Heart left ventricle (tissue), 16 donors: ENCODE measurements around the gene CA14. TPM values are rescaled to one million over a fixed set of nuclear protein-coding genes. Genes with fewer than 3 reads are reported as not detected.

Experiments
- ATAC-seq, 4 donors: fragments of 200-7000 bp; cut with Tn5 transposase; one replicate each; pipeline ENCODE4 v1.9.1; 2020 to 2022; ENCODE audit warnings: moderate library complexity in 4 of 4, mild to moderate bottlenecking in 3 of 4, moderate number of reproducible peaks in 1 of 4
- DNase-seq, 5 donors: peaks; one replicate each; pipeline ENCODE4 v3.0.0-alpha.2; 2020
- H3K27ac ChIP-seq, 12 donors: fragments of 200-600 bp; sonication (generic) in 4 of 12; one replicate each; pipeline versions ENCODE4 v1.5.0 to v1.8.0; 2016 to 2022; ENCODE audit warnings: mild to moderate bottlenecking in 2 of 12
- H3K27me3 ChIP-seq, 9 donors: fragments of 200-600 bp; sonication (generic) in 2 of 9; one replicate each; pipeline versions ENCODE4 v1.5.1 to v1.8.0; 2016 to 2022; ENCODE audit warnings: mild to moderate bottlenecking in 3 of 9
- H3K36me3 ChIP-seq, 9 donors: fragments of 200-600 bp; sonication (generic) in 2 of 9; one replicate each; pipeline versions ENCODE4 v1.5.0 to v1.8.0; 2018 to 2022; ENCODE audit warnings: mild to moderate bottlenecking in 2 of 9
- H3K4me1 ChIP-seq, 12 donors: fragments of 200-600 bp; sonication (generic) in 4 of 12; one replicate each; pipeline versions ENCODE4 v1.5.0 to v1.8.0; 2016 to 2022; ENCODE audit warnings: mild to moderate bottlenecking in 3 of 12
- H3K4me3 ChIP-seq, 12 donors: fragments of 200-600 bp; sonication (generic) in 4 of 12; one replicate each; pipeline versions ENCODE4 v1.5.0 to v1.8.0; 2017 to 2022; ENCODE audit warnings: mild to moderate bottlenecking in 9 of 12, moderate library complexity in 4 of 12
- H3K9me3 ChIP-seq, 12 donors: fragments of 200-600 bp; sonication (generic) in 4 of 12; one replicate each; pipeline versions ENCODE4 v1.5.0 to v1.8.0; 2016 to 2022; ENCODE audit warnings: mild to moderate bottlenecking in 1 of 12
- CTCF ChIP-seq, 12 donors: fragments of 200-600 bp; sonication (generic) in 4 of 12; IDR thresholded peaks; one replicate each; pipeline versions ENCODE4 v1.5.0 to v1.8.0; 2018 to 2022; ENCODE audit warnings: antibody characterized with exemption in 12 of 12, mild to moderate bottlenecking in 5 of 12
- POLR2A ChIP-seq, 2 donors: fragments of 450-650 bp; IDR thresholded peaks; one replicate each; pipeline ENCODE4 v1.6.1; 2017; ENCODE audit warnings: antibody characterized with exemption in 2 of 2, mild to moderate bottlenecking in 2 of 2, moderate library complexity in 2 of 2
- WGBS, 4 donors: extraction: QIAGEN DNeasy Blood & Tissue Kit in 2 of 4; methylation state at CpG; one replicate each; pipeline versions ENCODE4 v1.1.5 to v1.1.7; 2013 to 2018; 5-methylcytosine and 5-hydroxymethylcytosine counted together
- intact Hi-C, 10 donors: fragments of 100-400 bp; cut with DNase I; formaldehyde crosslinking; loops; one replicate each; pipeline versions ENCODE4 v1.11.1 to v1.14.2; 2022
- polyA plus RNA-seq, 2 donors: library from polyadenylated mRNA; stranded (reverse); fragments of 200-250 nt; gene quantifications; one replicate each; pipeline ENCODE4 v1.2.3, GENCODE V29; 2013
- total RNA-seq, 9 donors: library from RNA; depleted of rRNA in 2 of 9; stranded (reverse); fragments of >200 nt in 2 of 9; fragmentation: NEBNext Ultra II Directional in 3 of 9; extraction: Animal tissue kit (Norgen Biotek cat#: 25700) in 3 of 9; gene quantifications; one replicate each; pipeline versions ENCODE4 v1.1.0 to v1.2.4, GENCODE V29; 2016 to 2023
- donor health status: ischemic (EF 13 %, LVEDD 7.1; RV severe dilation, severe dysfunction).
- donor health status: healthy with polysubstance abuse.
- donor health status: DM: no; HTN: yes; CAD: no.
- donor health status: DM: no; HTN: no; CAD: no.
- donor health status: ischemic (EF 25% LVEDD 6.9; RV normal size, moderate dysfunction).
- donor health status: ischemic (EF 25% LVEDD 5.7; RV mildly dilated, moderate dysfunction).
- donor health status: healthy.
- donor health status: DM: yes; HTN: yes; CAD: no.
- donor health status: ischemic (EF 35%, LVEDD 5.7; RV mildly dilated, moderate dysfunction).
- donor health status: nonischemic (EF 11% LVEDD 7.7; RV severe dilation, severe dysfunction).
- donor health status: DM: yes; HTN: yes; CAD: no.
- donor health status: PGD.
- donor health status: ischemic (EF 29% LVEDD 5.4; RV normal size, mild dysfunction).
- donor health status: nonischemic (EF 23%, LVEDD 6.1; RV moderate dilation, normal function).

Gene CA14
- total and polyA plus RNA-seq, 11 donors: 0.56 to 22.2 (median 4.2) TPM

DNA sequence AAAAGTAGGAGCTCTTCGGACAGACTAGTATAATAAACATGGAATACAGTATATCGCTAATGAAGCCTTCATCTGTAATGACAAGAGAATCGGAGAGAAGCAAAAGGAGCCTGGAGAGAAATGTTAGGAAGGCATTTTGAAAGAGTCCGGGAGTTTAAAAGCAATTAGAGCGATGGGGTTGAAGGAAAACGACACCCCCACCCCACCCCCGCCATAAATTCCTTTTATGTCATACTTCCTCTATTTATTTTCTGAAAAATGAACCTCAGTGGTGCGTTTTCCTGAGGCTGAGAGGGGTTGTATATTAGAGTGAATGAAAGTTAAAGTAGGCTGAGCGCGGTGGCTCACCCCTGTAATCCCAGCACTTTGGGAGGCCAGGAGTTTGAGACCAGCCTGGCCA, 11.9 kb downstream of the CA14 start:
- TF ChIP-seq POLR2A (IDR thresholded peaks at IDR 0.05): no peak
- TF ChIP-seq CTCF (IDR thresholded peaks at IDR 0.05): no peak
- no peak for DNase-seq
- Histone ChIP-seq H3K27ac (peak overlapping the region; percentile 86 to 99 (median 96)), H3K4me1 (peaks cover 0 to 53% (median 28%) of the 10 kb centered on the region in 12 donors), H3K36me3 (peaks cover 0 to 32% (median 30%) of the 10 kb centered on the region in 9 donors), H3K9me3 (no peaks in the 10 kb centered on the region), H3K27me3 (no peaks in the 10 kb centered on the region), H3K4me3 (peak overlapping the region in 11 of 12 donors; percentile 67 to 99 (median 93))
- intact Hi-C loops: no loop called here
- no peak for ATAC-seq
- WGBS, 4 donors: 32 to 37% (median 33%) methylated on average over 10 of the region's 10 CpGs

DNA sequence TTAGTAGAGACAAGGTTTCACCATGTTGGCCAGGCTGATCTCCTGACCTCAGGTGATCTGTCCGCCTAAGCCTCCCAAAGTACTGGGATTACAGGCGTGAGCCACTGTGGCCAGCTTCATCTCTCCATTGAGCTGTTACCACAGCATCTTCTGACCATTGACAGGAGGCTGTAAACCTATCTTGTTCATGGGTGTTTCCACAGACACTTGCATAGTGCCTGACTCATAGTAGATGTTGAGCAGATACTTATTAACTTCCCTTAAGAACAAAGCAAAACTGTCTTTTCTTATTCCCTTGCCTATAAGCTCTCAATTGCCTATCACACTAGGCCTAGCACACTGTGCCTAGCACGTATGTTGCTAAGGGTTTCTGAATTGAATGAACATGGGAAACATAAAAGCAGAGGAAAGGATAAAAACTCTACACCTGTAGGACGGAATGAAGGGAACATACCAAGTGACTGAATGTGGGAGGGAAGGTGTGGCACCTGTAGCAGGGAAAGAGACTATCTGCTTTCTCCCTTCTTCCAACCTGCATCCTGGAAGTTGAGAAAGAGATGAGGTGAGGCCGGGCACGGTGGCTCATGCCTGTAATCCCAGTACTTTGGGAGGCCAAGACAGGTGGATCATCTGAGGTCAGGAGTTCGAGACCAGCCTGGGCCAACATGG, 13.9 kb downstream of the CA14 start:
- ATAC-seq (no peak), DNase-seq (no peak)
- 91 to 97% (median 96%) methylated on average over 7 of the region's 7 CpGs for WGBS, 4 donors
- no peaks in the 10 kb centered on the region for H3K9me3 ChIP-seq
- H3K36me3 ChIP-seq: peaks cover 0 to 25% (median 12%) of the 10 kb centered on the region in 9 donors
- no peaks in the 10 kb centered on the region for H3K27me3 ChIP-seq
- H3K4me1 ChIP-seq: peaks cover 0 to 54% (median 28%) of the 10 kb centered on the region in 12 donors
- no peak for TF ChIP-seq CTCF (IDR thresholded peaks at IDR 0.05)
- no peak for TF ChIP-seq POLR2A (IDR thresholded peaks at IDR 0.05)
- intact Hi-C loops: no loop called here
- no peak overlapping the region for H3K4me3 ChIP-seq
- peak overlapping the region in 10 of 12 donors; percentile 53 to 89 (median 72) for H3K27ac ChIP-seq

DNA sequence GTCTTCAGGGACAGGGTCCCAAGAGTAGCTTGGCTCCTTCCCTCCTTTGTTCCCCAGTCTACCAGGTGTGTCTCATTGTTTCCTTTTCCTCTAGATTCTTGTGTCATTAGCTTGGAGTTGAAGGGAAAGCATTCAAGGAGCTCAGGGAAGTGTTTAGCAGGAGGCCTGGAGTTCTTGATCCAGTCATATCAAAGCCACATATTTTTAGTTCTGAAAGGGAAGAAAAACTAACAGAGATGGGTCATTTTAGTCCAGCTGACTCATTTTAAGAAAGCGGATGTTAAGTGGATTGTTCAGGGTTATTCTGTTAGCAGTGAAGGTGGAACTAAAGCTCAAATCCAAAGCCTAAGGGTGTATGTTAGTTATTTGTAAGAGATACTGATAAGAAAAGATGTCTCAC, 15.7 kb downstream of the CA14 start:
- 42 to 52% (median 50%) methylated on average over 1 of the region's 1 CpG for WGBS, 4 donors
- Histone ChIP-seq H3K4me1 (peaks cover 0 to 39% (median 14%) of the 10 kb centered on the region in 12 donors), H3K9me3 (no peaks in the 10 kb centered on the region), H3K36me3 (peaks cover 0 to 31% (median 0%) of the 10 kb centered on the region in 9 donors), H3K27ac (peak overlapping the region; percentile 37 to 89 (median 71)), H3K27me3 (no peaks in the 10 kb centered on the region), H3K4me3 (peak overlapping the region in 10 of 12 donors; percentile 3 to 62 (median 48))
- ATAC-seq (peak in 1 of 4 donors; percentile 16), DNase-seq (no peak)
- intact Hi-C loops: no loop called here
- TF ChIP-seq POLR2A (IDR thresholded peaks at IDR 0.05) (no peak), CTCF (IDR thresholded peaks at IDR 0.05) (no peak)

DNA sequence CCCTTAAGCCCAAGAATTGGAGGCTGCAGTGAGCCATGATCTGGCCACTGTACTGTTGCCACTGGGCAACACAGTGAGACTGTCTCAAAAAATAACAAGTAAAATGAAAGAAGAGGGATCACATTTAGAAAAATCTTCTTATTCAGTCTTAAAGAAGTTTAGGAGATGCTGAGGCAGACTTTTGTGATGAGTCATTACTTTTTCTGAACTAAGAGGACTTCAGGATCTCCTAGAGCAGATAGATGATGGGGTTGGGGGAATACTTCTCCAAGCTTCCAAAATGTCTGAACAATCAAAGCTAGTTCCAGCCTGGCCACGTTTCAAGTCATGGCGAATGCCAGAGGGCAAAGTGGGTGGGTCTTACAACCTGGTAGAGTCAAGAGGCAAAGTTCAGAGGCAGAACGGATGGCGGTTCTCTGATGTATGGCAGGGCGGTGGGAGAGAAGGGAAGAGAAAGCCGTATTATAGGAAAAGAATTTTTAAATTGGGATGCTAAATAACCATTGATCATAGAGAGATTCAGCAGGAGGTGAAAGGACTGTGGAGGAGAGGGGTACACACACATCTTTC, 22.6 kb downstream of the CA14 start:
- Histone ChIP-seq H3K36me3 (peaks cover 0 to 56% (median 15%) of the 10 kb centered on the region in 9 donors), H3K4me1 (peaks cover 0 to 34% (median 21%) of the 10 kb centered on the region in 12 donors), H3K27me3 (no peaks in the 10 kb centered on the region), H3K9me3 (no peaks in the 10 kb centered on the region), H3K4me3 (no peak overlapping the region), H3K27ac (peak overlapping the region in 9 of 12 donors; percentile 83 to 98 (median 93))
- ATAC-seq: no peak
- intact Hi-C loops: loop anchor here in 4 of 10 donors (1.0 to 5.0 kb wide), 4 partner anchors 23 to 82 kb away; partner anchors contain the start of genes CA14 (in 1 of the 4) and RPRD2 (in 1 of the 4)
- TF ChIP-seq POLR2A (IDR thresholded peaks at IDR 0.05) (no peak), CTCF (IDR thresholded peaks at IDR 0.05) (no peak)
- DNase-seq: no peak
- WGBS, 4 donors: 79 to 86% (median 83%) methylated on average over 6 of the region's 6 CpGs
